ENCODE measurements around the gene FOXP3. TPM values are rescaled to one million over a fixed set of nuclear protein-coding genes. Genes with fewer than 3 reads are reported as not detected.
A peak's percentile ranks its signal among the peaks of the same experiment; 100 is the strongest.

Gene FOXP3
- total and polyA plus RNA-seq, 10 donors, result 0.26 to 3.9 (median 1.1) TPM

- no peak for DNase-seq
- H3K4me1 ChIP-seq, result peaks cover 9 to 52% (median 41%) of the 10 kb centered on the region in 6 donors
- intact Hi-C loops (cut with DNase I; ENCODE audit: low total_unique reads), result no loop called here
- H3K9me3 ChIP-seq, result no peaks in the 10 kb centered on the region
- TF ChIP-seq POLR2AphosphoS5 (IDR thresholded peaks at IDR 0.05) (peak; percentile 81 to 85 (median 83)), POLR2A (IDR thresholded peaks at IDR 0.05) (peak in 1 of 3 donors; percentile 29)
- TF ChIP-seq, protein P1, sequence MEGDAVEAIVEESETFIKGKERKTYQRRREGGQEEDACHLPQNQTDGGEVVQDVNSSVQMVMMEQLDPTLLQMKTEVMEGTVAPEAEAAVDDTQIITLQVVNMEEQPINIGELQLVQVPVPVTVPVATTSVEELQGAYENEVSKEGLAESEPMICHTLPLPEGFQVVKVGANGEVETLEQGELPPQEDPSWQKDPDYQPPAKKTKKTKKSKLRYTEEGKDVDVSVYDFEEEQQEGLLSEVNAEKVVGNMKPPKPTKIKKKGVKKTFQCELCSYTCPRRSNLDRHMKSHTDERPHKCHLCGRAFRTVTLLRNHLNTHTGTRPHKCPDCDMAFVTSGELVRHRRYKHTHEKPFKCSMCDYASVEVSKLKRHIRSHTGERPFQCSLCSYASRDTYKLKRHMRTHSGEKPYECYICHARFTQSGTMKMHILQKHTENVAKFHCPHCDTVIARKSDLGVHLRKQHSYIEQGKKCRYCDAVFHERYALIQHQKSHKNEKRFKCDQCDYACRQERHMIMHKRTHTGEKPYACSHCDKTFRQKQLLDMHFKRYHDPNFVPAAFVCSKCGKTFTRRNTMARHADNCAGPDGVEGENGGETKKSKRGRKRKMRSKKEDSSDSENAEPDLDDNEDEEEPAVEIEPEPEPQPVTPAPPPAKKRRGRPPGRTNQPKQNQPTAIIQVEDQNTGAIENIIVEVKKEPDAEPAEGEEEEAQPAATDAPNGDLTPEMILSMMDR (IDR thresholded peaks at IDR 0.05 in 8 of 11, conservative IDR thresholded peaks at IDR 0.05 in 3 of 11), result no peak
- WGBS, 5 donors, result 0 to 64% (median 1%) methylated on average over 18 to 70 of the region's 70 CpGs
- peak within 1 kb of the TSS; percentile 62 to 98 (median 92) for H3K27ac ChIP-seq
- H3K27me3 ChIP-seq (replicated peaks in 1 of 7), result no peaks in the 10 kb centered on the region
- H3K4me3 ChIP-seq, result peak within 1 kb of the TSS; percentile 36 to 84 (median 52)
- H3K36me3 ChIP-seq, result no peaks in the 10 kb centered on the region
These were observed 5.3 kb upstream of the FOXP3 start, which contains the start of gene PPP1R3F for GRCh38 chrX:49269767-49270248. Gene PPP1R3F, plus strand, starts transcription at chrX:49269793. Its CDS starts 77 bp downstream, at chrX:49269870.

DNA sequence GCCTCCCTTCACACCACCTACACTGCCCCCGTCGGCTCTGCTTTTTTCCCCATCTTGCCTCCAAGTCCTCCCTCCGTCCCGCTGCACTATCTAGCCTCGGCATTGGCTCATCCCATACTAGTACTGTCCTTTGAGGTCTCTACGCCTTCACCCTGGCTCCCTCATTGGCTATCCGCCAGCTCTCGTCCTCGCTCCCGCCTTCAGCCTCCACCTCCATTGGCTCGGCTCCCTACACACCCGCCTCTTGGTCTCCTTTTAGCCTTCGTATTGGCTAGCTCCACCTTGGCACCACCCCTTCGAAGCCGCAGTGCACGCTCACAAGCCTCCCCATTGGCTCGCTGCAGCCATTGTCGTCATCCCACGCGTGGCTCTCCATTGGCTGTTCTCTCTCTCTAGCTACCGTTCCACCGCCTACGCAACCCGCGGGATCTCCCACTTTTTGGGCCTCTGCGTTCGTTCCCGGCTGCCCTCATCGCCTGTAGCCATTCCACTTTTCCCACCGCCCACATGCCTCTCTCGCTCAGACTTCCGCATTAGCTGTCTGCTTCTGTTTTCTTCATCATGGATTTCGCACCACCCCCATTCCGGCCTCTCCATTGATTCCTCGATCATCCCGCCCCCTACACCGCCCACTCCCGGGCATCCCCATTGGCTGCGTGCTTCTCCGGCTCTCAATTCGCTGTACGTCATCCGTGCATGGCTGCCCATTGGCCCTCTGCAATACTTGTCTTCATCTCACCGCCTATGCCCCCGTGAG lies 4.7 kb upstream of the FOXP3 start:
- intact Hi-C loops (cut with DNase I; ENCODE audit: low total_unique reads), result no loop called here
- no peaks in the 10 kb centered on the region for H3K27me3 ChIP-seq (replicated peaks in 1 of 7)
- H3K4me3 ChIP-seq, result peak overlapping the region; percentile 25 to 84 (median 50)
- H3K36me3 ChIP-seq, result no peaks in the 10 kb centered on the region
- DNase-seq, result peak; percentile 96
- TF ChIP-seq, protein P1 (IDR thresholded peaks at IDR 0.05 in 8 of 11, conservative IDR thresholded peaks at IDR 0.05 in 3 of 11), result no peak
- TF ChIP-seq POLR2AphosphoS5 (IDR thresholded peaks at IDR 0.05) (peak; percentile 61 to 86 (median 84)), POLR2A (IDR thresholded peaks at IDR 0.05) (peak in 2 of 3 donors; percentile 5 to 39)
- no peaks in the 10 kb centered on the region for H3K9me3 ChIP-seq
- 0 to 47% (median 0%) methylated on average over 44 to 45 of the region's 45 CpGs for WGBS, 5 donors
- H3K27ac ChIP-seq, result peak overlapping the region; percentile 62 to 98 (median 92)
- H3K4me1 ChIP-seq, result peaks cover 9 to 46% (median 38%) of the 10 kb centered on the region in 6 donors

GRCh38 chrX:49268702-49269009 lies 4.1 kb upstream of the FOXP3 start:
- WGBS, 5 donors, result 0 to 33% (median 5%) methylated on average over 4 of the region's 4 CpGs
- no peaks in the 10 kb centered on the region for H3K36me3 ChIP-seq
- peak overlapping the region in 6 of 8 donors; percentile 28 to 84 (median 59) for H3K4me3 ChIP-seq
- no peak for TF ChIP-seq POLR2AphosphoS5 (IDR thresholded peaks at IDR 0.05)
- TF ChIP-seq, protein P1 (IDR thresholded peaks at IDR 0.05 in 8 of 11, conservative IDR thresholded peaks at IDR 0.05 in 3 of 11), result no peak
- TF ChIP-seq POLR2A (IDR thresholded peaks at IDR 0.05), result no peak
- peaks cover 7 to 40% (median 34%) of the 10 kb centered on the region in 6 donors for H3K4me1 ChIP-seq
- DNase-seq, result no peak
- intact Hi-C loops (cut with DNase I; ENCODE audit: low total_unique reads), result no loop called here
- no peaks in the 10 kb centered on the region for H3K9me3 ChIP-seq
- H3K27ac ChIP-seq, result peak overlapping the region; percentile 62 to 98 (median 92)
- no peaks in the 10 kb centered on the region for H3K27me3 ChIP-seq (replicated peaks in 1 of 7)

Data from spleen (tissue), 11 donors.